Nephron progenitor cell (in vitro differentiated cells): ENCODE results near the gene CPT1B.
"Not testable (repeated sequence)": the region's sequence is repeated elsewhere in the genome, so short reads cannot be mapped to it uniquely, and the experiment has no call there.

Source experiments
- DNase-seq: peaks from one replicate; pipeline ENCODE4 v3.0.0; 2021
- H3K27ac Mint-ChIP-seq: 2 replicates; pipeline ENCODE4 v1.8.0; 2021; ENCODE audit warnings: mild to moderate bottlenecking, moderate library complexity, mixed read lengths
- H3K27me3 Mint-ChIP-seq: 2 replicates; pipeline ENCODE4 v1.8.0; 2021; ENCODE audit warnings: mild to moderate bottlenecking, low read depth, mixed read lengths; ENCODE audit not compliant: poor library complexity
- H3K36me3 Mint-ChIP-seq: 2 replicates; pipeline ENCODE4 v1.8.0; 2021; ENCODE audit warnings: low read depth, mixed read lengths
- H3K4me1 Mint-ChIP-seq: 2 replicates; pipeline ENCODE4 v1.8.0; 2021; ENCODE audit warnings: mixed read lengths
- H3K4me3 Mint-ChIP-seq: 2 replicates; pipeline ENCODE4 v1.8.0; 2021; ENCODE audit warnings: mild to moderate bottlenecking, moderate library complexity, mixed read lengths
- H3K9me3 Mint-ChIP-seq: 2 replicates; pipeline ENCODE4 v1.8.0; 2021; ENCODE audit warnings: mild to moderate bottlenecking, moderate library complexity, mixed read lengths
- CTCF ChIP-seq: fragments of 200-600 bp; sonication (generic); IDR thresholded peaks from 2 replicates; pipeline ENCODE4 v1.5.0; 2021; ENCODE audit warnings: antibody characterized with exemption

The CPT1B gene

GRCh38 chr22:50537765-50538164 is 40.5 kb downstream of the CPT1B start:
- Mint-ChIP-seq H3K4me1 (peaks cover 43% of the 10 kb centered on the region), H3K27ac (no peak overlapping the region), H3K27me3 (peaks cover 22% of the 10 kb centered on the region), H3K36me3 (no peaks in the 10 kb centered on the region), H3K4me3 (no peak overlapping the region), H3K9me3 (no peaks in the 10 kb centered on the region)
- no peak for TF ChIP-seq CTCF
- DNase-seq = no peak

- Mint-ChIP-seq H3K36me3 (no peaks in the 10 kb centered on the region), H3K27ac (no peak overlapping the region), H3K27me3 (peaks cover 27% of the 10 kb centered on the region), H3K4me3 (no peak overlapping the region), H3K4me1 (peaks cover 47% of the 10 kb centered on the region), H3K9me3 (no peaks in the 10 kb centered on the region)
- no peak for DNase-seq
- TF ChIP-seq CTCF = no peak
These were observed 42.0 kb downstream of the CPT1B start for GRCh38 chr22:50536226-50536625.

- Mint-ChIP-seq H3K27ac (no peak overlapping the region), H3K4me1 (peaks cover 38% of the 10 kb centered on the region), H3K27me3 (peaks cover 33% of the 10 kb centered on the region), H3K4me3 (no peak overlapping the region), H3K9me3 (no peaks in the 10 kb centered on the region), H3K36me3 (no peaks in the 10 kb centered on the region)
- DNase-seq = no peak
- TF ChIP-seq CTCF = no peak
These were observed 43.1 kb downstream of the CPT1B start for GRCh38 chr22:50535113-50535512.

GRCh38 chr22:50533856-50534711 is 44.1 kb downstream of the CPT1B start:
- H3K4me1 Mint-ChIP-seq = peaks cover 33% of the 10 kb centered on the region
- peaks cover 41% of the 10 kb centered on the region for H3K27me3 Mint-ChIP-seq
- not testable (repeated sequence) for H3K9me3 Mint-ChIP-seq, DNase-seq, H3K36me3 Mint-ChIP-seq
- peak overlapping the region; percentile 57 for H3K4me3 Mint-ChIP-seq
- peak overlapping the region; percentile 73 for H3K27ac Mint-ChIP-seq

- Mint-ChIP-seq H3K4me1 (peaks cover 28% of the 10 kb centered on the region), H3K4me3 (peak overlapping the region; percentile 57), H3K36me3 (peaks cover 3% of the 10 kb centered on the region), H3K27ac (no peak overlapping the region), H3K27me3 (peaks cover 47% of the 10 kb centered on the region), H3K9me3 (no peaks in the 10 kb centered on the region)
- DNase-seq = no peak
- TF ChIP-seq CTCF = no peak
These were observed 45.1 kb downstream of the CPT1B start for GRCh38 chr22:50532824-50533796.
